HCT116 (cell line): ENCODE measurements around the gene ATG10. TPM values are rescaled to one million over a fixed set of nuclear protein-coding genes. Genes with fewer than 3 reads are reported as not detected.

ENCODE experiments used
- ATAC-seq: fragments of 200-7000 bp; cut with Tn5 transposase; 2 replicates; pipeline ENCODE4 v1.9.1; 2020; ENCODE audit warnings: mild to moderate bottlenecking, moderate library complexity
- BruUV-seq: library from RNA; stranded (reverse); fragments of 400-500 nt; replicated peaks from 2 replicates; lab custom pipeline; 2021; lab: Mats Ljungman, UMichigan
- CTCF ChIA-PET: fragments of 300-600 bp; sonication (Branson Sonifier 250); formaldehyde crosslinking; loops from one replicate; lab custom pipeline; 2021; ENCODE audit warnings: antibody characterized with exemption; lab: Charles Lee
- POLR2A ChIA-PET: fragments of 300-600, 350-600 bp; sonication (Branson Sonifier 250); formaldehyde crosslinking; loops from one replicate; lab custom pipeline; 2021; ENCODE audit warnings: antibody characterized with exemption; lab: Charles Lee
- RAD21 ChIA-PET, 2 experiments: fragments of 300-600 bp; sonication (Branson Sonifier 250); formaldehyde crosslinking; loops; one replicate each; lab custom pipeline; 2023; ENCODE audit warnings: low total read pairs in 2 of 2; ENCODE audit not compliant: uncharacterized antibody in 2 of 2, unreplicated experiment in 2 of 2, low non-redundant PET in 1 of 2; lab: Charles Lee
- DNase-seq: peaks from one replicate; pipeline ENCODE4 v3.0.0-alpha.2; 2010; ENCODE audit warnings: low read depth, low spot score
- H2AFZ ChIP-seq: fragments of 200-600 bp; shearing (Covaris generic), sonication (generic); 2 replicates; pipeline ENCODE4 v1.6.1; 2017; ENCODE audit warnings: low read depth, mixed run types, mixed read lengths, antibody characterized with exemption, low read length; ENCODE audit not compliant: poor library complexity, severe bottlenecking
- H3K27ac ChIP-seq: 2 replicates; pipeline ENCODE4 v1.5.1; 2012; ENCODE audit warnings: low read depth, low read length
- H3K27me3 ChIP-seq: fragments of 200-600 bp; sonication (generic); 2 replicates; pipeline ENCODE4 v1.6.1; 2016; ENCODE audit warnings: mixed run types, low read length, mixed read lengths; ENCODE audit not compliant: insufficient read depth
- H3K36me3 ChIP-seq, 2 experiments: fragments of 200-500 bp in 1 of 2; fragments of 200-600 bp in 1 of 2; sonication (Bioruptor generic) in 1 of 2; sonication (generic) in 1 of 2; 2 replicates each; pipeline versions ENCODE4 v1.5.1 to v1.6.1; 2014 to 2016; ENCODE audit warnings: low read length in 2 of 2, inconsistent platforms in 1 of 2, mixed read lengths in 1 of 2, mixed run types in 1 of 2; ENCODE audit not compliant: insufficient read depth in 2 of 2, control insufficient read depth in 1 of 2
- H3K4me1 ChIP-seq, 2 experiments: fragments of 200-600 bp in 1 of 2; sonication (generic) in 1 of 2; 2 replicates each; pipeline versions ENCODE4 v1.5.1 to v1.6.1; 2012 to 2017; ENCODE audit warnings: low read length in 2 of 2, inconsistent platforms in 1 of 2, mild to moderate bottlenecking in 1 of 2, mixed read lengths in 1 of 2, mixed run types in 1 of 2, moderate library complexity in 1 of 2; ENCODE audit not compliant: insufficient read depth in 2 of 2, control insufficient read depth in 1 of 2
- H3K4me2 ChIP-seq: fragments of 200-600 bp; sonication (generic); 2 replicates; pipeline ENCODE4 v1.6.1; 2017; ENCODE audit warnings: mixed run types, low read length, mixed read lengths
- H3K4me3 ChIP-seq, 2 experiments: fragments of 200-600 bp in 1 of 2; sonication (generic) in 1 of 2; replicated peaks in 1 of 2; 2 replicates each; pipeline ENCODE4 v1.5.1; 2011 to 2016; ENCODE audit warnings: low read length in 2 of 2, control low read depth in 1 of 2, low read depth in 1 of 2, mild to moderate bottlenecking in 1 of 2, mixed read lengths in 1 of 2, mixed run types in 1 of 2
- H3K79me2 ChIP-seq: fragments of 200-600 bp; sonication (generic); 2 replicates; pipeline ENCODE4 v1.6.1; 2017; ENCODE audit warnings: mild to moderate bottlenecking, mixed run types, low read length, moderate library complexity, mixed read lengths; ENCODE audit not compliant: insufficient read depth
- H3K9ac ChIP-seq: fragments of 200-600 bp; sonication (generic); 2 replicates; pipeline ENCODE4 v1.6.1; 2016; ENCODE audit warnings: low read length, mixed read lengths
- H3K9me2 ChIP-seq: fragments of 200-600 bp; sonication (generic), shearing (Covaris generic); 2 replicates; pipeline ENCODE4 v1.6.1; 2017; ENCODE audit warnings: mixed run types, mild to moderate bottlenecking, moderate library complexity; ENCODE audit not compliant: insufficient read depth
- H3K9me3 ChIP-seq, 2 experiments: fragments of 200-500 bp in 1 of 2; fragments of 200-600 bp in 1 of 2; sonication (Bioruptor generic) in 1 of 2; sonication (generic) in 1 of 2; 2 replicates each; pipeline ENCODE4 v1.6.1; 2014 to 2017; ENCODE audit warnings: low read length in 2 of 2, mixed read lengths in 2 of 2, inconsistent platforms in 1 of 2, low read depth in 1 of 2, mild to moderate bottlenecking in 1 of 2, mixed run types in 1 of 2, moderate library complexity in 1 of 2; ENCODE audit not compliant: control insufficient read depth in 1 of 2, insufficient read depth in 1 of 2
- H4K20me1 ChIP-seq: fragments of 200-600 bp; sonication (generic), shearing (Covaris generic); 2 replicates; pipeline ENCODE4 v1.6.1; 2017; ENCODE audit warnings: mixed run types, mild to moderate bottlenecking, moderate library complexity; ENCODE audit not compliant: insufficient read depth
- CBX3 ChIP-seq: IDR thresholded peaks from 2 replicates; pipeline ENCODE4 v1.6.1; 2012; ENCODE audit warnings: low read depth
- CEBPB ChIP-seq: IDR thresholded peaks from 2 replicates; pipeline ENCODE4 v1.6.1; 2012; ENCODE audit warnings: low read depth
- EGR1 ChIP-seq: IDR thresholded peaks from 2 replicates; pipeline ENCODE4 v1.6.1; 2012; ENCODE audit warnings: low read depth
- ELF1 ChIP-seq: IDR thresholded peaks from 2 replicates; pipeline ENCODE4 v1.6.1; 2012; ENCODE audit warnings: low read depth, borderline replicate concordance
- EZH2phosphoT487 ChIP-seq: fragments of 200-600 bp; IDR thresholded peaks from 2 replicates; pipeline ENCODE4 v1.6.1; 2018; ENCODE audit warnings: antibody characterized with exemption, borderline replicate concordance
- FOSL1 ChIP-seq: IDR thresholded peaks from 2 replicates; pipeline ENCODE4 v1.6.1; 2012; ENCODE audit warnings: low read depth
- JUND ChIP-seq: IDR thresholded peaks from 2 replicates; pipeline ENCODE4 v1.6.1; 2012
- POLR2AphosphoS5 ChIP-seq: IDR thresholded peaks from 2 replicates; pipeline ENCODE4 v1.6.1; 2011; ENCODE audit warnings: mild to moderate bottlenecking, low read depth, low read length, moderate library complexity
- RAD21 ChIP-seq: IDR thresholded peaks from 2 replicates; pipeline ENCODE4 v1.6.1; 2012; ENCODE audit warnings: low read depth, mild to moderate bottlenecking
- SIN3A ChIP-seq: IDR thresholded peaks from 2 replicates; pipeline ENCODE4 v1.6.1; 2012; ENCODE audit warnings: low read depth
- SP1 ChIP-seq: IDR thresholded peaks from 2 replicates; pipeline ENCODE4 v1.6.1; 2012; ENCODE audit warnings: low read depth
- SRF ChIP-seq: IDR thresholded peaks from 2 replicates; pipeline ENCODE4 v1.6.1; 2012; ENCODE audit warnings: low read depth
- TCF7L2 ChIP-seq: IDR thresholded peaks from 2 replicates; pipeline ENCODE4 v1.7.0; 2011; ENCODE audit warnings: borderline replicate concordance, inconsistent platforms; ENCODE audit not compliant: insufficient read depth, insufficient read length; ENCODE audit errors: extremely low read depth
- YY1 ChIP-seq: IDR thresholded peaks from 2 replicates; pipeline ENCODE4 v1.6.1; 2011; ENCODE audit warnings: low read length, low read depth, moderate library complexity, mild to moderate bottlenecking; ENCODE audit not compliant: insufficient replicate concordance; ENCODE audit errors: extremely low read depth
- ZFX ChIP-seq: fragments of 450-650 bp; IDR thresholded peaks from 2 replicates; pipeline ENCODE4 v1.6.1; 2017
- ZNF274 ChIP-seq: fragments of 200-500 bp; sonication (Bioruptor generic); IDR thresholded peaks from 2 replicates; pipeline ENCODE4 v1.6.1; 2014; ENCODE audit warnings: mild to moderate bottlenecking, low read depth, low read length, inconsistent platforms
- intact Hi-C: fragments of 100-400 bp; cut with micrococcal nuclease; formaldehyde crosslinking; loops from 2 replicates; pipeline ENCODE4 v1.10.0; 2022
- total RNA-seq: library from RNA; stranded (reverse); gene quantifications from one replicate; pipeline ENCODE4 v1.2.1, GENCODE V29; 2021; ENCODE audit not compliant: unreplicated experiment
- TF ChIP-seq, protein P1 (sequence below): IDR thresholded peaks from 2 replicates; pipeline ENCODE4 v1.6.1; 2012; ENCODE audit warnings: low read depth
- TF ChIP-seq, protein P2 (sequence below): IDR thresholded peaks from 2 replicates; pipeline ENCODE4 v1.6.1; 2012
- TF ChIP-seq, protein P3 (sequence below), 3 experiments: fragments of 200-600 bp in 1 of 3; sonication (generic) in 1 of 3; IDR thresholded peaks in 2 of 3; conservative IDR thresholded peaks in 1 of 3; 2 replicates each; pipeline ENCODE4 v1.5.1; 2012 to 2017; ENCODE audit warnings: low read depth in 2 of 3, low read length in 2 of 3, antibody characterized with exemption in 1 of 3, borderline replicate concordance in 1 of 3, control low read depth in 1 of 3, mild to moderate bottlenecking in 1 of 3, mixed read lengths in 1 of 3, mixed run types in 1 of 3, moderate library complexity in 1 of 3; ENCODE audit not compliant: insufficient read depth in 1 of 3
- TF ChIP-seq, protein P4 (sequence below): IDR thresholded peaks from 2 replicates; pipeline ENCODE4 v1.6.1; 2011; ENCODE audit warnings: mild to moderate bottlenecking, low read length, moderate library complexity; ENCODE audit not compliant: insufficient replicate concordance; ENCODE audit errors: extremely low read depth

The ATG10 gene
- total RNA-seq, 1 experiment from 2014 or later, result 9.4 TPM

DNA sequence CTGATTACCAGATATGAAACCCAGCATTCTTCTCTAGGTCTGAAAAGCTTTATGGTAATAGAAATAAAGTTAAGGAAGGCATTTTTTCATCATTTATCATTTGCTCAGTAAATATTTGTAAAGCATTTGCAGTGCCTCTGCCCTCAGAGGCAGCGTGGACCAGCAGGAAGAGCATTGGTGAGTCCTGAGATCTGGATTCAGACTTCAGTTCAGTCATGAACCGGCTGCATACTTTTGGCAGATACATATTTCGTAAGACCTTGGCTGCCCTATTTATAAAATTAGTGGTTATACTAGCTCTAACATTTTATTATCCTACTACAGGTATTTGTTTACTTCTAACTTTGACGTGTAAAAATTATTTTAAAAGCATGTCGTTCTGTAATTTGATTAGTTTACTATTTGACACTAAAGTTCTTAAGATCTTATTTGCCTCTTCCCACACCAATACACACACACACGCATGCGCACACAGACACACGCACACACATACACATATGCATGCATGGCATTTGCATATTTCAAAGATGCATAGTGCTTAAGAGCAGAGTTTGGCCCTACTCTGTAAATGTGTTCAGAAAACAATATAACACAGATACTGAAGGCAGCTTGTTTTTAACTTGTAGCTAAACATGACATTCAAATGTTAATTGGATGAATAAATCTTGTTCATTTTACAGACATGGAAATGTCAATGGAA, 204.4 kb downstream of the ATG10 start:
- CTCF ChIA-PET, result interaction anchor here (1.9 kb wide), 1 partner anchor 11 kb away, joined by 10 read pairs; no protein-coding TSS in a partner anchor
- no peak overlapping the region for H3K9ac ChIP-seq

More for the DNA sequence above, 204.4 kb downstream of the ATG10 start:
- Histone ChIP-seq H3K9me2 (no peaks in the 10 kb centered on the region), H3K4me2 (no peak overlapping the region), H4K20me1 (no peaks in the 10 kb centered on the region), H3K79me2 (no peaks in the 10 kb centered on the region), H3K9me3 (no peaks in the 10 kb centered on the region), H3K36me3 (no peaks in the 10 kb centered on the region), H3K4me1 (no peaks in the 10 kb centered on the region), H2AFZ (no peak overlapping the region), H3K27me3 (no peaks in the 10 kb centered on the region), H3K4me3 (no peak overlapping the region), H3K27ac (no peak overlapping the region)
- intact Hi-C loops, result no loop called here
- ATAC-seq, result no peak
- no TSS peak for BruUV-seq
- no peak for TF ChIP-seq YY1
- TF ChIP-seq JUND, result no peak
- TF ChIP-seq ELF1, result no peak
- no peak for TF ChIP-seq SRF
- no peak for TF ChIP-seq ZNF274
- no peak for TF ChIP-seq SP1
- no peak for TF ChIP-seq POLR2AphosphoS5
- TF ChIP-seq, protein P1, sequence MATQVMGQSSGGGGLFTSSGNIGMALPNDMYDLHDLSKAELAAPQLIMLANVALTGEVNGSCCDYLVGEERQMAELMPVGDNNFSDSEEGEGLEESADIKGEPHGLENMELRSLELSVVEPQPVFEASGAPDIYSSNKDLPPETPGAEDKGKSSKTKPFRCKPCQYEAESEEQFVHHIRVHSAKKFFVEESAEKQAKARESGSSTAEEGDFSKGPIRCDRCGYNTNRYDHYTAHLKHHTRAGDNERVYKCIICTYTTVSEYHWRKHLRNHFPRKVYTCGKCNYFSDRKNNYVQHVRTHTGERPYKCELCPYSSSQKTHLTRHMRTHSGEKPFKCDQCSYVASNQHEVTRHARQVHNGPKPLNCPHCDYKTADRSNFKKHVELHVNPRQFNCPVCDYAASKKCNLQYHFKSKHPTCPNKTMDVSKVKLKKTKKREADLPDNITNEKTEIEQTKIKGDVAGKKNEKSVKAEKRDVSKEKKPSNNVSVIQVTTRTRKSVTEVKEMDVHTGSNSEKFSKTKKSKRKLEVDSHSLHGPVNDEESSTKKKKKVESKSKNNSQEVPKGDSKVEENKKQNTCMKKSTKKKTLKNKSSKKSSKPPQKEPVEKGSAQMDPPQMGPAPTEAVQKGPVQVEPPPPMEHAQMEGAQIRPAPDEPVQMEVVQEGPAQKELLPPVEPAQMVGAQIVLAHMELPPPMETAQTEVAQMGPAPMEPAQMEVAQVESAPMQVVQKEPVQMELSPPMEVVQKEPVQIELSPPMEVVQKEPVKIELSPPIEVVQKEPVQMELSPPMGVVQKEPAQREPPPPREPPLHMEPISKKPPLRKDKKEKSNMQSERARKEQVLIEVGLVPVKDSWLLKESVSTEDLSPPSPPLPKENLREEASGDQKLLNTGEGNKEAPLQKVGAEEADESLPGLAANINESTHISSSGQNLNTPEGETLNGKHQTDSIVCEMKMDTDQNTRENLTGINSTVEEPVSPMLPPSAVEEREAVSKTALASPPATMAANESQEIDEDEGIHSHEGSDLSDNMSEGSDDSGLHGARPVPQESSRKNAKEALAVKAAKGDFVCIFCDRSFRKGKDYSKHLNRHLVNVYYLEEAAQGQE, result no peak
- TF ChIP-seq EGR1, result no peak
- no peak for TF ChIP-seq EZH2phosphoT487
- no peak for TF ChIP-seq FOSL1
- no peak for TF ChIP-seq SIN3A
- no peak for TF ChIP-seq TCF7L2
- TF ChIP-seq ZFX, result no peak
- TF ChIP-seq, protein P2, sequence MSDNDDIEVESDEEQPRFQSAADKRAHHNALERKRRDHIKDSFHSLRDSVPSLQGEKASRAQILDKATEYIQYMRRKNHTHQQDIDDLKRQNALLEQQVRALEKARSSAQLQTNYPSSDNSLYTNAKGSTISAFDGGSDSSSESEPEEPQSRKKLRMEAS, result no peak
- no peak for TF ChIP-seq CBX3
- no peak for TF ChIP-seq RAD21
- no peak for TF ChIP-seq CEBPB
- TF ChIP-seq, protein P3, sequence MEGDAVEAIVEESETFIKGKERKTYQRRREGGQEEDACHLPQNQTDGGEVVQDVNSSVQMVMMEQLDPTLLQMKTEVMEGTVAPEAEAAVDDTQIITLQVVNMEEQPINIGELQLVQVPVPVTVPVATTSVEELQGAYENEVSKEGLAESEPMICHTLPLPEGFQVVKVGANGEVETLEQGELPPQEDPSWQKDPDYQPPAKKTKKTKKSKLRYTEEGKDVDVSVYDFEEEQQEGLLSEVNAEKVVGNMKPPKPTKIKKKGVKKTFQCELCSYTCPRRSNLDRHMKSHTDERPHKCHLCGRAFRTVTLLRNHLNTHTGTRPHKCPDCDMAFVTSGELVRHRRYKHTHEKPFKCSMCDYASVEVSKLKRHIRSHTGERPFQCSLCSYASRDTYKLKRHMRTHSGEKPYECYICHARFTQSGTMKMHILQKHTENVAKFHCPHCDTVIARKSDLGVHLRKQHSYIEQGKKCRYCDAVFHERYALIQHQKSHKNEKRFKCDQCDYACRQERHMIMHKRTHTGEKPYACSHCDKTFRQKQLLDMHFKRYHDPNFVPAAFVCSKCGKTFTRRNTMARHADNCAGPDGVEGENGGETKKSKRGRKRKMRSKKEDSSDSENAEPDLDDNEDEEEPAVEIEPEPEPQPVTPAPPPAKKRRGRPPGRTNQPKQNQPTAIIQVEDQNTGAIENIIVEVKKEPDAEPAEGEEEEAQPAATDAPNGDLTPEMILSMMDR (IDR thresholded peaks at IDR 0.05 in 2 of 3, conservative IDR thresholded peaks at IDR 0.05 in 1 of 3; ENCODE audit: borderline replicate concordance in 1 of 3, insufficient read depth in 1 of 3, low read depth in 2 of 3, low read length in 2 of 3), result no peak
- TF ChIP-seq, protein P4, sequence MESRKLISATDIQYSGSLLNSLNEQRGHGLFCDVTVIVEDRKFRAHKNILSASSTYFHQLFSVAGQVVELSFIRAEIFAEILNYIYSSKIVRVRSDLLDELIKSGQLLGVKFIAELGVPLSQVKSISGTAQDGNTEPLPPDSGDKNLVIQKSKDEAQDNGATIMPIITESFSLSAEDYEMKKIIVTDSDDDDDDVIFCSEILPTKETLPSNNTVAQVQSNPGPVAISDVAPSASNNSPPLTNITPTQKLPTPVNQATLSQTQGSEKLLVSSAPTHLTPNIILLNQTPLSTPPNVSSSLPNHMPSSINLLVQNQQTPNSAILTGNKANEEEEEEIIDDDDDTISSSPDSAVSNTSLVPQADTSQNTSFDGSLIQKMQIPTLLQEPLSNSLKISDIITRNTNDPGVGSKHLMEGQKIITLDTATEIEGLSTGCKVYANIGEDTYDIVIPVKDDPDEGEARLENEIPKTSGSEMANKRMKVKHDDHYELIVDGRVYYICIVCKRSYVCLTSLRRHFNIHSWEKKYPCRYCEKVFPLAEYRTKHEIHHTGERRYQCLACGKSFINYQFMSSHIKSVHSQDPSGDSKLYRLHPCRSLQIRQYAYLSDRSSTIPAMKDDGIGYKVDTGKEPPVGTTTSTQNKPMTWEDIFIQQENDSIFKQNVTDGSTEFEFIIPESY, result no peak
- POLR2A ChIA-PET, result no interaction called here
- no peak for DNase-seq
- RAD21 ChIA-PET, result no interaction called here
